Progenitor cell of endocrine pancreas (in vitro differentiated cells): ENCODE measurements around the gene CISH. TPM values are rescaled to one million over a fixed set of nuclear protein-coding genes. Genes with fewer than 3 reads are reported as not detected.

Experiments used
- DNase-seq: peaks from one replicate; pipeline ENCODE4 v3.0.0; 2021; ENCODE audit warnings: low spot score; ENCODE audit not compliant: unreplicated experiment
- H3K27ac Mint-ChIP-seq: 2 replicates; pipeline ENCODE4 v1.8.0; 2021; ENCODE audit warnings: mild to moderate bottlenecking, moderate library complexity, mixed read lengths
- H3K27me3 Mint-ChIP-seq: 2 replicates; pipeline ENCODE4 v1.8.0; 2021; ENCODE audit warnings: mixed read lengths
- H3K36me3 Mint-ChIP-seq: 2 replicates; pipeline ENCODE4 v1.8.0; 2022; ENCODE audit warnings: mixed read lengths; ENCODE audit not compliant: insufficient read depth
- H3K4me1 Mint-ChIP-seq: 2 replicates; pipeline ENCODE4 v1.8.0; 2021; ENCODE audit warnings: low read depth, mixed read lengths
- H3K4me3 Mint-ChIP-seq: 2 replicates; pipeline ENCODE4 v1.8.0; 2021; ENCODE audit warnings: low read depth, mild to moderate bottlenecking, moderate library complexity, mixed read lengths
- H3K9me3 Mint-ChIP-seq: 2 replicates; pipeline ENCODE4 v1.8.0; 2021; ENCODE audit warnings: low read depth, mixed read lengths
- total RNA-seq: library from RNA; stranded (reverse); gene quantifications from 2 replicates; pipeline ENCODE4 v1.2.1, GENCODE V29; 2021
- TF ChIP-seq, protein P1 (sequence below): fragments of 200-600 bp; sonication (generic); IDR thresholded peaks from one replicate; pipeline ENCODE4 v1.5.0; 2021; ENCODE audit warnings: antibody characterized with exemption, mild to moderate bottlenecking; ENCODE audit not compliant: unreplicated experiment

CISH gene
- total RNA-seq, 1 donor from 2014 or later: 5.2 TPM

DNA sequence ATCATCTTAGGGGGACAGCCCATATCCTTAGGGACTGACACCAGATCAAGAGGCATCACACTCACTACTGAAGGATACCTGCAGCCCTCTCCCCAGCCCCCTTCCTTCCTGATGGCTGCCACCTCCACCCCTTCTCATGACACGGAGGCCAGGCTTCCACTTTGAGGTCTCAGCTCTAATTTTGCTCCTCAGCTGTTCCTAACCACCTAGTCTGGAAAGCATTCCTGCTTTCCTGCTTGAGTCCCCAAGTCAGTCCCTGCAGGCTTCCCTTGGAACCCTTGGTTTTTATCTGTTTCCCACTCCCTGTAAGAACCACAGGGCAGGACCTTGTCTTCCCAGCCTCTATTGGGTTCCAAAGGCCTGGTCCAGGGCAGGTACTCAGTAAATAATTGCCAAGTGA, 47.3 kb downstream of the CISH start:
- DNase-seq: no peak
- H3K27ac Mint-ChIP-seq: no peak overlapping the region
- H3K36me3 Mint-ChIP-seq: no peaks in the 10 kb centered on the region
- H3K9me3 Mint-ChIP-seq: no peaks in the 10 kb centered on the region
- H3K4me3 Mint-ChIP-seq: no peak overlapping the region
- H3K27me3 Mint-ChIP-seq: peaks cover 7% of the 10 kb centered on the region
- TF ChIP-seq, protein P1, sequence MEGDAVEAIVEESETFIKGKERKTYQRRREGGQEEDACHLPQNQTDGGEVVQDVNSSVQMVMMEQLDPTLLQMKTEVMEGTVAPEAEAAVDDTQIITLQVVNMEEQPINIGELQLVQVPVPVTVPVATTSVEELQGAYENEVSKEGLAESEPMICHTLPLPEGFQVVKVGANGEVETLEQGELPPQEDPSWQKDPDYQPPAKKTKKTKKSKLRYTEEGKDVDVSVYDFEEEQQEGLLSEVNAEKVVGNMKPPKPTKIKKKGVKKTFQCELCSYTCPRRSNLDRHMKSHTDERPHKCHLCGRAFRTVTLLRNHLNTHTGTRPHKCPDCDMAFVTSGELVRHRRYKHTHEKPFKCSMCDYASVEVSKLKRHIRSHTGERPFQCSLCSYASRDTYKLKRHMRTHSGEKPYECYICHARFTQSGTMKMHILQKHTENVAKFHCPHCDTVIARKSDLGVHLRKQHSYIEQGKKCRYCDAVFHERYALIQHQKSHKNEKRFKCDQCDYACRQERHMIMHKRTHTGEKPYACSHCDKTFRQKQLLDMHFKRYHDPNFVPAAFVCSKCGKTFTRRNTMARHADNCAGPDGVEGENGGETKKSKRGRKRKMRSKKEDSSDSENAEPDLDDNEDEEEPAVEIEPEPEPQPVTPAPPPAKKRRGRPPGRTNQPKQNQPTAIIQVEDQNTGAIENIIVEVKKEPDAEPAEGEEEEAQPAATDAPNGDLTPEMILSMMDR: no peak
- H3K4me1 Mint-ChIP-seq: peaks cover 5% of the 10 kb centered on the region

DNA sequence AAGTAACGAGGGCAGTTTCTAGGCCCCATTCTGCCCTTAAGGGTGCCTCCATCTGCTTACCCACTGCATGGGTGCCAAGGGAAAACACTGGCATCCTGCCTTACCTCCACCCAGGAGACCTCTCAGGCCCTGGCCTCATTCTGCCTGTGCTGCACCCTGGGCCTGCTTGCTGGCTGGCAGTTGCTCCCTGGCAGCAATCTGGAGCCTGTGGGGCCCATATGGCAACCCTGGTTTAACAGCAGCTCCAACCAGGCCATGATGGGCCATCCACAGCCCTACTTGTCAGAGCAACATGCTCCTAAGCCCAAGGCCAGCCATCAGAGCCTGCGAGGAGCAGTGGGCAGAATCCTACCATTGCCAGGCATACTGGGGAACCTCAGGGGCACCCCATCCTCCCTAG, 47.7 kb downstream of the CISH start:
- no peak overlapping the region for H3K4me3 Mint-ChIP-seq
- TF ChIP-seq, protein P1: no peak
- peaks cover 5% of the 10 kb centered on the region for H3K4me1 Mint-ChIP-seq
- H3K27ac Mint-ChIP-seq: no peak overlapping the region
- H3K27me3 Mint-ChIP-seq: peaks cover 7% of the 10 kb centered on the region
- H3K36me3 Mint-ChIP-seq: no peaks in the 10 kb centered on the region
- no peak for DNase-seq
- H3K9me3 Mint-ChIP-seq: no peaks in the 10 kb centered on the region

DNA sequence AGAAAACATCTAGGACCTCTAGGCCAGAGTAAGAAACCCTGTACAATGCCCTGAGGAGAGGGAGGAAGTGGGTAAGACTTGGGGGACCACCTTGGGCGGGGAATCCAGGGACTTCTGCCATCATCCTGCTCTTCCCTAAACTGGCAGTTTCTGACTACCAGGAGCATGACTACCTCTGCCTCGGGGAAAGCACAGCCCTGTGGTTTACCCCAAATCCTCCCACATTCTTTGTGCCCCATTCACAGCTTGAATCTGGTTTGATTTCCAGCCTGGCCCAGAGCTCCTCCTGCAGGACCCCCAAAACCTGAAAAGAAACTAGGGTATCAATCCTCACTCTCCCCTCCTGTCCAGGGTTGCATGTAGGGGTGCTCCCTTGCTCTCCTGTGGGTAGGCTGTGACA, 48.7 kb downstream of the CISH start:
- no peak for DNase-seq
- no peaks in the 10 kb centered on the region for H3K9me3 Mint-ChIP-seq
- no peak overlapping the region for H3K4me3 Mint-ChIP-seq
- H3K36me3 Mint-ChIP-seq: no peaks in the 10 kb centered on the region
- TF ChIP-seq, protein P1: no peak
- peaks cover 5% of the 10 kb centered on the region for H3K4me1 Mint-ChIP-seq
- peaks cover 7% of the 10 kb centered on the region for H3K27me3 Mint-ChIP-seq
- no peak overlapping the region for H3K27ac Mint-ChIP-seq

DNA sequence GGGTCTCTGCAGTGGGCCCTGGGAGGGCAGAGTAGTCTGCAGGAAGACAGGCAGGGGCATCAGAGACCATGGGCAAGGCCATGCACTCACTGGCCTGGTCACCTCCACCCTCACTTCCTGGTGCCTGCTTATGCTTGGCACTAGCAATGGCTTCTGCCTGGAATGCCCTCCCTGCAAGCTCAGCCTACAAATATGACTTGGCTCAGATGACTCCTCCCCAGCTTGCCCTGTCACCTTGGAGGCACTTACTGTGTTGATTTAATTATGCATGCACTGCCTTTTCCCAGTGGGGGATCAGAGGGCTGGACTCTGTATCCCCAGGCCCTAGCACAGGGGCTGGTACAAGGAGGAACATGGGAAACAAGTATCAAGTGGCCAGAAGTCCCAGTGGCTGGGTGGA, 51.9 kb downstream of the CISH start:
- Mint-ChIP-seq H3K9me3 (no peaks in the 10 kb centered on the region), H3K4me1 (no peaks in the 10 kb centered on the region), H3K27me3 (peaks cover 6% of the 10 kb centered on the region), H3K27ac (no peak overlapping the region), H3K4me3 (no peak overlapping the region), H3K36me3 (no peaks in the 10 kb centered on the region)
- DNase-seq: no peak
- TF ChIP-seq, protein P1: no peak

DNA sequence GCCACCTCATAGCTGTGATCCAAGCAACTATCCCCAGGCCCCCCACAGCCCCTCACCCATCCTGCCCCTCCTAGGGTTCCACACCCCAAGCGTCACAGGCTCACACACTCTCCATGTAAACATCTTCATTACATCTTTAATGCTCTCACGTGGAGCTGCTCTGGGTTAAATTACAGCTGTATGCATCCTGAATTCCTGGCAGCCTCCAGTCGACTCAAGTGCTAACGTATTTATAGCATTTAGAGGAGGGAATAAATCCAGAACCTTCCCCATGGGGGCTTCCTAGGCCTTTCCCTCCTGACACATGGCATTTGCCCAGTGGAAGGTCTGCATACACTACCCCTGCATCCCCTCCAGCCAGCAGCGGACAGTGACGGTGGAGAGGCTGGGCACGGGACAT, 53.7 kb downstream of the CISH start:
- Mint-ChIP-seq H3K36me3 (no peaks in the 10 kb centered on the region), H3K27ac (no peak overlapping the region), H3K4me1 (no peaks in the 10 kb centered on the region), H3K27me3 (peaks cover 8% of the 10 kb centered on the region), H3K9me3 (no peaks in the 10 kb centered on the region), H3K4me3 (no peak overlapping the region)
- no peak for DNase-seq
- TF ChIP-seq, protein P1: no peak
